H1 (cell line): ENCODE results near the gene RIC8A.

Source experiments
- BRCA1 ChIP-seq: IDR thresholded peaks from 2 replicates; pipeline ENCODE4 v1.6.1; 2012; ENCODE audit warnings: low read depth, low read length, improper control_type of control experiment
- RNF2 ChIP-seq: fragments of 200-900, 300-1000 bp; sonication (generic); IDR thresholded peaks from 2 replicates; pipeline ENCODE4 v1.7.1; 2016; ENCODE audit warnings: borderline replicate concordance, low read depth, mild to moderate bottlenecking, antibody characterized with exemption, low read length; ENCODE audit not compliant: poor library complexity, severe bottlenecking; ENCODE audit errors: missing control alignments
- USF2 ChIP-seq: IDR thresholded peaks from 2 replicates; pipeline ENCODE4 v1.6.1; 2011; ENCODE audit warnings: low read length, improper control_type of control experiment

DNA sequence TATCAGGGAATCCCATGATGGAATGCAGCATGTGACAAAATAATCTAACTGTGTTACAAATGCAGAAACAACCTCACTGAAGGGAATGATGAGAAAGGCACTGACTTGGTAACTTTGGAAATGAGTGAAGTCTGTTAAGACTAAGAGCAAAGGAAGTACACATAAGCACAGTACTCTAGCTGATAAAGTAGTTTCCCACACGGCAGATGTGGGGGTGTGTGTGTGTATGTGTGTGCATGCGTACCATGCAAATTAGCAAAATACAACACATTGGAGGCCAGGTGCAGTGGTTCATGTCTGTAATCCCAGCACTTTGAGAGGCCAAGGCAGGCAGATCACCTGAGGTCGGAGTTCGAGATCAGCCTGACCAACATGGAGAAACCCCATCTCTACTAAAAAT is 54.1 kb downstream of the RIC8A start:
- TF ChIP-seq BRCA1 (no peak), USF2 (no peak), RNF2 (no peak)
